22Rv1 (cell line): ENCODE results near the gene TBL2.
"Not testable (repeated sequence)": the region's sequence is repeated elsewhere in the genome, so short reads cannot be mapped to it uniquely, and the experiment has no call there.

Source experiments
- H3K27ac ChIP-seq: fragments of 450-650 bp; 2 replicates; pipeline ENCODE4 v1.5.1; 2017
- CTCF ChIP-seq: fragments of 450-650 bp; IDR thresholded peaks from 2 replicates; pipeline ENCODE4 v1.5.1; 2017; ENCODE audit warnings: mild to moderate bottlenecking
- ZFX ChIP-seq: fragments of 450-650 bp; IDR thresholded peaks from 2 replicates; pipeline ENCODE4 v1.6.1; 2017; ENCODE audit warnings: antibody characterized with exemption, borderline replicate concordance

Gene TBL2

GRCh38 chr7:73533742-73534141 lies 44.6 kb downstream of the TBL2 start:
- H3K27ac ChIP-seq = no peak overlapping the region
- no peak for TF ChIP-seq ZFX
- no peak for TF ChIP-seq CTCF

- TF ChIP-seq CTCF = no peak
- TF ChIP-seq ZFX = no peak
- 0 out of 2 replicates have a peak overlapping the region, but pooled peaks have one; percentile 18 for H3K27ac ChIP-seq
Measured at GRCh38 chr7:73532224-73532623, 46.2 kb downstream of the TBL2 start.

GRCh38 chr7:73530800-73531199 lies 47.6 kb downstream of the TBL2 start:
- no peak overlapping the region for H3K27ac ChIP-seq
- TF ChIP-seq ZFX (no peak), CTCF (no peak)

GRCh38 chr7:73526896-73527821 lies 51.2 kb downstream of the TBL2 start:
- TF ChIP-seq CTCF (no peak), ZFX (no peak)
- 0 out of 2 replicates have a peak overlapping the region, but pooled peaks have one; percentile 2 for H3K27ac ChIP-seq

- not testable (repeated sequence) for H3K27ac ChIP-seq
Measured at GRCh38 chr7:73526158-73526494, 52.3 kb downstream of the TBL2 start.

- TF ChIP-seq CTCF (peak; percentile 16; the same call in 1 of the 2 replicates), ZFX (no peak)
- H3K27ac ChIP-seq = peak within 1 kb of the TSS; percentile 92
Measured at GRCh38 chr7:73522105-73522872, 56.1 kb downstream of the TBL2 start, which contains the start of gene BAZ1B. Gene BAZ1B, minus strand, starts transcription at chr7:73522293. Its CDS starts 360 bp downstream, at chr7:73521933.

GRCh38 chr7:73521636-73522104 lies 56.7 kb downstream of the TBL2 start:
- TF ChIP-seq ZFX (peak; percentile 81; the same call in 1 of the 2 replicates), CTCF (no peak)
- H3K27ac ChIP-seq = peak overlapping the region; percentile 92
